C4-2B (cell line): ENCODE results near the gene TTLL6.
"Not testable (repeated sequence)": the region's sequence is repeated elsewhere in the genome, so short reads cannot be mapped to it uniquely, and the experiment has no call there.

Experiments
- ZFX ChIP-seq: fragments of 450-650 bp; IDR thresholded peaks from 2 replicates; pipeline ENCODE4 v1.6.1; 2017
- TF ChIP-seq, protein P1 (sequence below): fragments of 450-650 bp; conservative IDR thresholded peaks from 2 replicates; pipeline ENCODE4 v1.5.1; 2017; ENCODE audit warnings: mild to moderate bottlenecking

DNA sequence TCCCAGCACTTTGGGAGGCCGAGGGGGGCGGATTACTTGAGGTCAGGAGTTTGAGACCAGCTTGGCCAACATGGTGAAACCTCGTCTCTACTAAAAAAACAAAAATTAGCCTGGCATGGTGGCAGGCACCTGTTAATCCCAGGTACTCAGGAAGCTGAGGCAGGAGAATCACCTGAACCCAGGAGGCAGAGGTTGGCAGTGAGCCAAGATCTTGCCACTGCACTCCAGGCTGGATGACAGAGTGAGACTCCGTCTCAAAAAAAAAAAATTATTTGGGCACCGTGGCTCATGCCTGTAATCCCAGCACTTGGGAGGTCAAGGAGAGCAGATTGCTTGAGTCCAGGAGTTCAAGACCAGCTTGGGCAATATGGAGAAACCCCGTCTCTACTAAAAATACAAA, 3.9 kb upstream of the TTLL6 start:
- TF ChIP-seq, protein P1, sequence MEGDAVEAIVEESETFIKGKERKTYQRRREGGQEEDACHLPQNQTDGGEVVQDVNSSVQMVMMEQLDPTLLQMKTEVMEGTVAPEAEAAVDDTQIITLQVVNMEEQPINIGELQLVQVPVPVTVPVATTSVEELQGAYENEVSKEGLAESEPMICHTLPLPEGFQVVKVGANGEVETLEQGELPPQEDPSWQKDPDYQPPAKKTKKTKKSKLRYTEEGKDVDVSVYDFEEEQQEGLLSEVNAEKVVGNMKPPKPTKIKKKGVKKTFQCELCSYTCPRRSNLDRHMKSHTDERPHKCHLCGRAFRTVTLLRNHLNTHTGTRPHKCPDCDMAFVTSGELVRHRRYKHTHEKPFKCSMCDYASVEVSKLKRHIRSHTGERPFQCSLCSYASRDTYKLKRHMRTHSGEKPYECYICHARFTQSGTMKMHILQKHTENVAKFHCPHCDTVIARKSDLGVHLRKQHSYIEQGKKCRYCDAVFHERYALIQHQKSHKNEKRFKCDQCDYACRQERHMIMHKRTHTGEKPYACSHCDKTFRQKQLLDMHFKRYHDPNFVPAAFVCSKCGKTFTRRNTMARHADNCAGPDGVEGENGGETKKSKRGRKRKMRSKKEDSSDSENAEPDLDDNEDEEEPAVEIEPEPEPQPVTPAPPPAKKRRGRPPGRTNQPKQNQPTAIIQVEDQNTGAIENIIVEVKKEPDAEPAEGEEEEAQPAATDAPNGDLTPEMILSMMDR = not testable (repeated sequence)
- TF ChIP-seq ZFX = not testable (repeated sequence)
